Kidney capillary endothelial cell (primary cell): Measurements from ENCODE around the gene TMEM88.

Source experiments
- DNase-seq: peaks from one replicate; pipeline ENCODE4 v3.0.0-alpha.2; 2018; ENCODE audit warnings: low spot score

Gene TMEM88

GRCh38 chr17:7833011-7833794 is 21.7 kb upstream of the TMEM88 start:
- DNase-seq: no peak

- DNase-seq: peak; percentile 79
Observed at GRCh38 chr17:7833795-7834541, 20.9 kb upstream of the TMEM88 start, which contains the start of gene KDM6B. KDM6B (plus strand) TSS chr17:7834217; CDS start chr17:7845555, 11,338 bp downstream.

DNA sequence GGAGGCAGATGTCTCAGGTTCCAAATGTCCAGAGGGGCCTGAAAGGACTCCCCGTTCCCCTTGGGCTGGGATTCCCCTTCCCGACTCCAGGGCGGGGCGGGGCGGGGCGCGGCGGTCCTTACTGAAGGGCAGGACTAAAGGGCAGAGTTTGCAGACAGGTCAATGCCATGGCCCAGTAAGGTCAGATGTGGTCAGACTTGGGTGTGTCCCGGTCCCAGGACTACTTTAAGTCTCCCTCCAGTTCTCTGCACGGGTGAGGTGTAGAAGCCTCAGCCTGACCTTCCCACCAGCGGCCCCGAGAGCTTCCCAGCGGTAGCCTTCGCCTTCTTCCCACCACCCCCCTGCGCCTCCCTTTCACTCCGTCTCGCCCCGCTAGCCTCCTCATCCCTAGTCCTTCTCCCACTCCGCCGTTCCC is 20.3 kb upstream of the TMEM88 start:
- no peak for DNase-seq

DNA sequence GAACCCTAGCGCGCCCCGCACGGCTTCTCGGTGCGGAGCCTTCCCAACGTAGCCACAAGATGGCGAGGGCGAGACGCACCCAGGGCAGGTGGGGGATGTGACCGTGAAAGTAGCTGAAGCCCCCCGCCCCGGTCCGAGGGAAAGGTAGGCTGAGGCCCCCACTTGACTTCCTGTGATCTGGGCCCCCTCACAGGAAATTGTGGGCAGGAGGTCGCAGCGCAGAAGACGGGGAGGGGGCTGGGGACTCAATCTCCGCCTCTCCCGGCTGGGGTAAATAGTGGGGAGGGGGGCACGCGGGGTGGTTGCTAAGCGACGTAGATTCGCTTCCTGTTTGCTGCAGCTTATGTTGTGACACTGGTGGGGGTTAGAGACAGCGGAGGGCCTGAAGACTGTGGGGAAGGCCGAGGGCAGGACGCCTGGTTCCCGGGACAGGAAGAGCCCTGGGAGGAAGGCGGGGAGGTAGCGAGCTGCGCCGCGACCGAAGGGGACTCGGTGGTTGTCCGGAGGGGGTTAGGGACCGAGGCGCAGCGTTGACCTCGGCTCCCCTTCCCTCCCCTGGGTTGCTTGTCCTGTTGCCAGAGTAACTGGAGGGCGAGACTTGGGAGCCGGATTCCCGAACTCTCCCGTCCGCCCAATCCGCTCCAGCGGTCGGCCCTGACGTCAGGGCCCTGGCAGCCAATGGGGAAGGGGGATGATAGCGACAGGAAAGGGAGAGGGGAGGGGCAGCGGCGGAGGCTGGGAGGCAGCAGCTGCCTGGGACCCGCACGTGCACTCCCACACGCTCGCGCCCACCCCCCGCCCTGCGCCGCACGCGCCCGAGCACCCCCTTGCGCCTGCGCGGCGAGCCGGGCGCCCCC is 19.7 kb upstream of the TMEM88 start:
- peak; percentile 97 for DNase-seq

DNA sequence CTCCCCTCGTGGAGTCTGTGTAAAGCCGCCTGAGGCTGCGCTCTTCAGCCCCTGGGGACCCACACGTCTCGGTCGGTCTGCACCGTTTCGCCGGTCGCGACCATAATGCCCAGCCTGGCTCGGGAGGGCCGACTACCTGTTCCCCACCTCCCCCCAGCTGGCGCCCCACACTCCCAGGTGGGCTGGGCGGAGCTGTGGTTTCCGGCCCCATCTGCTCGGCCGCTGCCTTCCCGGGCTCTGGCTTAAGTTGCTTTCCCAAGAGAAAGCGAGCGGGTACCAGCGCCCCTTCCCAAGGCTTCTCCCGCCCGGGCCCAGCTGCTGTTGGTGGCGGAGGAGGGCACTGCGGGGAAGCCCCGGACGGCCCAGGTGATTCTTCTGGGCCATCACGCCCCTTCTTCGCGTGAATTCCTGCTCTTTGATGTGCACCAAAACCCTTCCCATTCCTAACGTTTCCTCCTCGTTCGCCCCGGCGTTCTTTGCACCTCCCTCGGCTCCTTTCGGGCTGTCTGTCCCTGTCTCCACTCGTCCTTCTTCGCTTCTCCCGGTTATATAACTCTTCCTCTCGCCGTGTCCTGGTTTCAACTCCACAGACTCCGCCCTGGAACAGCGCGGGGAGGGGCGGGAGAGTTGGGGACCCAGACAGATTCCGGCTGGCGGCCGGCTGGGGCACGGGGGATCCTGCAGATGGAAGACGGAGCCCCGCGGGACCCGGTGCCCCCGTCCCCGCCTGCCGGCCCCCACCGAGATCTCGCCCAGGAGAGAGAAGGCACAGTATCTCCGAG is 18.9 kb upstream of the TMEM88 start:
- peak; percentile 35 for DNase-seq

DNA sequence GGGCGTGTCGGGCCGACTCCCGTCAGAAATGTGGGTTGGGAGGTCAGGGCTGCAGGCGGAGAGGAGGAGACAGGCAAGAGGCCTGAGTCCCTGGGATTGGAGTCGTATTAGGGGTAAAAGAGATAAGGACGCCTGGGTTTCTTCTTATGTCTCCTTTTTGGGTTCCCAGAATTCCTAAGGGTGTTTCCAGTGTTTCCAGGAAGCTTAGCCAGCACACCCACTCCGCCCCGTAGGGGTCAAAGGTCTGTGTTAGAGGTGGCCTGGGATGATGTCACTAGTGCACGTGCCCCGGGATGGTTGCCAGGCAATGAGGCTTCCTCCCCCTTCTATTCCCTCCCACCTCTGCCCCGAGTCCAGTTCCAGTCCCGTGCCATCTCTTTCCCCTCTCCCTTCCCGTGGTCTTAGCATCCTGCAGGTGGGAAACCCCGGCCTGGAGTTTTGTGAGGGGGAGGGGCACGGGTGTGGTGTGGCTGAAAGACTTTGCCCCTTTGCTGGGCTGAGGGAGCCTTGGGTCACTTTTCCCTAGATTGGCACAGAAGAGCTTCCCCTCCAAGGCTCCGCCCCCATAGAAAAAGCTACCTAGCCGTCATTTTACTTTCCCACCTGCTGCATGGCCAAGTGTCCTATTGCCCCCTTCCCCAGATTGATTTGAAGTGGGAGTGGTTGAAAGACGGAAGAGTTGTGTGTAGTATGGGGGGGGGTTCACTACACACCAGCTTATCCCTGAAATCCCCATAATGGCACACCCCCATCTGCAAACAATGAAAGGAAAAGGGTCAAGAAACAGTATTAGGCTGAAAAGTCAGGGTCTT is 18.1 kb upstream of the TMEM88 start:
- peak; percentile 96 for DNase-seq

GRCh38 chr17:7837408-7838088 is 17.3 kb upstream of the TMEM88 start:
- DNase-seq: peak; percentile 30

DNA sequence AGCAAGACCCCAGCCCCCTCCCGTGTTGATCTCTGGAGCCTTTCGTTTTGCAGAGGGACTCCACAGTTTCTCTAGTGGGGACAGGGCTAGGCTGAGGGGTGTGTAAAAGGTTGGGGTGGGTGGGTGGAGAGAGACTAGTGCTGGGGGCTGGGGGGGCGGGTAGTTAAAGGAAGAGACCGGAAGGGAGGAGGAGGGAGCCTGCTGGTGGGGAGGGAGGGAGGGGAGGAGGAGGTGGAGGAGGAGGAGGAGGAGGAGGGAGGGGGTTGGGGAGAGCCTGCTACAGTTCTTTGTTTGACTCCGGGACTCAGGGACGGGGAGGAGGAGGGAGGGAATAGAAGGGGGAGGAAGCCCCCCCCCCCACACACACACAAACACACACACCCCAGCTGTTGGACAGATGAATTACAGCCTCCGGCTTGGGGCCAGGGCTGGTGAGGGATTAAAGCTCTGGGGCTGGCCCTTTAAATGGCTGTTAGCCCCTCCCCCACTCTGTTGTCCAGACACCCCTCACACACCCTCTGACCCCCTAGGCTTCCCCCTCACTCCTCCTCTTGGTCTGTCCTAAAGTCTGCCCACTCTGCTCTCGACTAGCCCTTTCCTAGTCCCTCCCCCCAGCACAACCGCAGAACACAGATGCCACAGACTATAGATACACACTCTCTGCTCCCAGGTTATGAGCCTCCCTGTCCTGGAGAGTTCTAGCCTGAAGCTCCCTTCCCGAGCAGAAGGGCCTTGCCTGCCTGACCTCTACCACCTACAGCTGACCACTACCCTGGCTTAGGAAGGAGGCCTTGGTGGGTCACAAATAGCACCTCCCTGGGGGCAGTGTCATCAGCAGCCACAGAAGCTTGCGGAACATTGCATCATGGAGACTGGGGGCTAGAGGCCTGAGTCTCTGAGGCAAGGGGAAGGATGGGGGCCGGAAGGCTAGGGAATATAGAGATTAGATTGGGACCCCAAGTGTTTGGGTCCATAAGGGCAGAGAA is 16.5 kb upstream of the TMEM88 start:
- DNase-seq: peak; percentile 30

GRCh38 chr17:7839190-7839875 is 15.5 kb upstream of the TMEM88 start:
- DNase-seq: no peak

DNA sequence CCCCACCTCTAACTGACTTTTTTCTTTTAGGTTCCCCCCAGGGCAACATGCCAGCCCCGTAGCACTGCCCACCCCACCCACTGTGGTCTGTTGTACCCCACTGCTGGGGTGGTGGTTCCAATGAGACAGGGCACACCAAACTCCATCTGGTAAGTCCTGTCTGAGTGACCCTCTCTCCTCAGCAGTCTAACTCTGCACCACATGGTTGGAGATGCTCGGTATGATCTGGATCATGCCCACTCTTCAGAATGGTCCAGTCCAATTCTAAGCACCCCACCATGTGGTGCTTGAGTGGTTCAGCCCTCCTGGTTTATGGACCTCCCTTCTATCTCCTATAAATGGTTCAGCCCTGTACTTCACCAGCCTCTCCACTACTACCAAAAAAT is 15.0 kb upstream of the TMEM88 start:
- DNase-seq: peak; percentile 23

GRCh38 chr17:7840441-7840840 is 14.4 kb upstream of the TMEM88 start:
- DNase-seq: no peak

DNA sequence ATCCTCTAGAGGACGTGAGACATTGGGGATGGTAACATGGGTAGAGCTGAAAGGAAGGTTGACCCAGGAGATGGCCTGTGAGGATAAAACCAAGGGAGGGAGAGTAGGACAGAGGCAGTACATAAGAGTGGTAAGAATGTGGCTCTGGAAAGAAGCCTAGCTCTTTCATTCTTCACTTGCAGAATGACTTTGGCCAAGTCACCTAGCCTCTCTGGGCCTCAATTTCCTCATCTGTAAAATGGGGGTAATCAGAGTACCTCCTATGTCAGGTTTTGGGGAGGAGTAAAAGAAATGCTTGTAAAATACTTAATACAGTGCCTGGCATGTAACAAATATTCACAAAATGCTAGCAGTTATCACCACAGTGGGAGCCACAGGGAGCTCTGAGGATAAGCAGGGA is 14.0 kb upstream of the TMEM88 start:
- no peak for DNase-seq

- peak; percentile 93 for DNase-seq
Observed at GRCh38 chr17:7841396-7841914, 13.4 kb upstream of the TMEM88 start.

- peak; percentile 82 for DNase-seq
Observed at GRCh38 chr17:7841915-7842379, 12.9 kb upstream of the TMEM88 start.

- DNase-seq: peak; percentile 99
Observed at GRCh38 chr17:7842380-7843256, 12.2 kb upstream of the TMEM88 start.

GRCh38 chr17:7843257-7843535 is 11.7 kb upstream of the TMEM88 start:
- no peak for DNase-seq
